Keratinocyte (primary cell): ENCODE data around the gene IL22RA1. TPM values are rescaled to one million over a fixed set of nuclear protein-coding genes. Genes with fewer than 3 reads are reported as not detected.

ENCODE experiments used
- DNase-seq: peaks from one replicate; pipeline ENCODE4 v3.0.0-alpha.2; 2011; ENCODE audit warnings: low read depth, missing footprints, low spot score
- FAIRE-seq: peaks from 2 replicates; lab custom pipeline; 2011; peaks lifted over from hg19 to GRCh38; lab: Jason Lieb, UNC
- H2AFZ ChIP-seq: 2 replicates; pipeline ENCODE4 v1.6.0; 2012; ENCODE audit warnings: low read length, control low read depth, inconsistent platforms; ENCODE audit not compliant: control insufficient read depth
- H3K27ac ChIP-seq: 2 replicates; pipeline ENCODE4 v1.5.1; 2011; ENCODE audit warnings: low read length; ENCODE audit not compliant: control insufficient read depth, insufficient read depth
- H3K27me3 ChIP-seq: 3 replicates; pipeline ENCODE4 v1.6.0; 2011; ENCODE audit warnings: low read length; ENCODE audit not compliant: control insufficient read depth, insufficient read depth; ENCODE audit errors: extremely low read depth
- H3K36me3 ChIP-seq, 2 experiments: 2 replicates in 1 of 2; 3 replicates in 1 of 2; pipeline ENCODE4 v1.5.1; 2011; ENCODE audit warnings: low read length in 2 of 2, mild to moderate bottlenecking in 1 of 2; ENCODE audit not compliant: control insufficient read depth in 2 of 2, insufficient read depth in 2 of 2; ENCODE audit errors: extremely low read depth in 1 of 2
- H3K4me1 ChIP-seq: 3 replicates; pipeline ENCODE4 v1.5.1; 2011; ENCODE audit warnings: low read length; ENCODE audit not compliant: control insufficient read depth, insufficient read depth; ENCODE audit errors: extremely low read depth
- H3K4me2 ChIP-seq: 3 replicates; pipeline ENCODE4 v1.6.0; 2011; ENCODE audit warnings: low read depth, low read length; ENCODE audit not compliant: control insufficient read depth, insufficient read depth; ENCODE audit errors: extremely low read depth
- H3K4me3 ChIP-seq, 3 experiments: fragments of 200-600 bp in 1 of 3; sonication (generic) in 1 of 3; 2 replicates in 2 of 3; 3 replicates in 1 of 3; pipeline ENCODE4 v1.5.1; 2011 to 2016; ENCODE audit warnings: low read length in 3 of 3, mild to moderate bottlenecking in 3 of 3, control low read depth in 2 of 3, inconsistent platforms in 1 of 3, low read depth in 1 of 3, mixed read lengths in 1 of 3, mixed run types in 1 of 3, moderate library complexity in 1 of 3; ENCODE audit not compliant: control insufficient read depth in 2 of 3, insufficient read depth in 2 of 3; ENCODE audit errors: extremely low read depth in 1 of 3
- H3K79me2 ChIP-seq: 2 replicates; pipeline ENCODE4 v1.6.0; 2012; ENCODE audit warnings: low read length; ENCODE audit not compliant: control insufficient read depth, insufficient read depth
- H3K9ac ChIP-seq: 3 replicates; pipeline ENCODE4 v1.6.0; 2011; ENCODE audit warnings: low read length; ENCODE audit not compliant: control insufficient read depth, insufficient read depth; ENCODE audit errors: extremely low read depth
- H3K9me1 ChIP-seq: 3 replicates; pipeline ENCODE4 v1.6.0; 2011; ENCODE audit warnings: low read length; ENCODE audit not compliant: control insufficient read depth, insufficient read depth; ENCODE audit errors: extremely low read depth
- H3K9me3 ChIP-seq: 2 replicates; pipeline ENCODE4 v1.5.1; 2012; ENCODE audit warnings: low read depth, low read length; ENCODE audit not compliant: control insufficient read depth
- H4K20me1 ChIP-seq: 3 replicates; pipeline ENCODE4 v1.6.0; 2011; ENCODE audit warnings: low read length; ENCODE audit not compliant: control insufficient read depth, insufficient read depth; ENCODE audit errors: extremely low read depth
- CTCF ChIP-seq, 3 experiments: IDR thresholded peaks in 1 of 3; conservative IDR thresholded peaks in 1 of 3; optimal IDR thresholded peaks in 1 of 3; 2 replicates in 2 of 3; 3 replicates in 1 of 3; pipeline versions ENCODE3 to v1.5.1; 2011; ENCODE audit warnings: low read length in 3 of 3, mild to moderate bottlenecking in 3 of 3, moderate library complexity in 2 of 3, control low read depth in 1 of 3, inconsistent platforms in 1 of 3; ENCODE audit not compliant: insufficient read depth in 2 of 3; ENCODE audit errors: extremely low read depth in 1 of 3
- EZH2 ChIP-seq: IDR thresholded peaks from one replicate; pipeline ENCODE4 v1.6.1; 2012; ENCODE audit warnings: inconsistent platforms, mild to moderate bottlenecking, low read length, moderate library complexity
- dilution Hi-C: fragments of 300-500 bp; cut with MboI; formaldehyde crosslinking; loops from one replicate; pipeline ENCODE4 v1.7.0; 2020; ENCODE audit warnings: low sequenced_read_pairs; ENCODE audit not compliant: extremely low pct_ligation_motif_present
- polyA plus RNA-seq, 5 experiments: library from polyadenylated mRNA; depleted of rRNA in 3 of 5; stranded (reverse) in 3 of 5; stranded (forward) in 1 of 5; unstranded in 1 of 5; fragments of >200 nt; gene quantifications; 1 replicate in 1 of 5; 2 replicates in 3 of 5; 3 replicates in 1 of 5; pipeline versions ENCODE4 v1.2.1 to v1.2.3, GENCODE V29; 2011 to 2012; ENCODE audit warnings: missing spikeins in 2 of 5, low read depth in 1 of 5, low replicate concordance in 1 of 5

The IL22RA1 gene
- polyA plus RNA-seq, 1 donor (not counting 4 experiments of a cell fraction or from before 2014, with no cell fraction given), result 1.7 TPM

- Histone ChIP-seq H3K4me1 (peaks cover 37% of the 10 kb centered on the region), H3K9me3 (no peaks in the 10 kb centered on the region), H3K4me3 (peak within 1 kb of the TSS in 1 of 3 experiments; percentile 43), H3K27me3 (no peaks in the 10 kb centered on the region), H4K20me1 (no peaks in the 10 kb centered on the region), H3K27ac (peak within 1 kb of the TSS; percentile 46), H3K36me3 (no peaks in the 10 kb centered on the region), H2AFZ (peak within 1 kb of the TSS; percentile 88), H3K79me2 (no peaks in the 10 kb centered on the region), H3K9me1 (no peaks in the 10 kb centered on the region), H3K4me2 (peak within 1 kb of the TSS; percentile 83), H3K9ac (peak within 1 kb of the TSS; percentile 35)
- no peak for TF ChIP-seq EZH2
- TF ChIP-seq CTCF (optimal IDR thresholded peaks at IDR 0.05 in 1 of 3, IDR thresholded peaks at IDR 0.05 in 1 of 3, conservative IDR thresholded peaks at IDR 0.05 in 1 of 3; ENCODE audit: extremely low read depth in 1 of 3, insufficient read depth in 2 of 3, low read length in 3 of 3), result peak in 2 of 3 experiments; percentile 73 to 78
- dilution Hi-C loops, result no loop called here
- DNase-seq (no peak), FAIRE-seq (peak; percentile 98)
These were observed 30.8 kb downstream of the IL22RA1 start, which contains the start of gene MYOM3 for GRCh38 chr1:24111996-24112779. Gene MYOM3, minus strand, starts transcription at chr1:24112135. Its CDS starts 3,499 bp downstream, at chr1:24108636.

- H3K4me3 ChIP-seq, result peak overlapping the region in 1 of 3 experiments; percentile 4
- peaks cover 37% of the 10 kb centered on the region for H3K4me1 ChIP-seq
- H3K9me1 ChIP-seq, result no peaks in the 10 kb centered on the region
- no peaks in the 10 kb centered on the region for H4K20me1 ChIP-seq
- no peaks in the 10 kb centered on the region for H3K79me2 ChIP-seq
- DNase-seq, result no peak
- no peaks in the 10 kb centered on the region for H3K9me3 ChIP-seq
- H3K9ac ChIP-seq, result peak overlapping the region; percentile 35
- H3K4me2 ChIP-seq, result peak overlapping the region; percentile 83
- dilution Hi-C loops, result no loop called here
- peak overlapping the region; percentile 88 for H2AFZ ChIP-seq
- TF ChIP-seq CTCF (optimal IDR thresholded peaks at IDR 0.05 in 1 of 3, IDR thresholded peaks at IDR 0.05 in 1 of 3, conservative IDR thresholded peaks at IDR 0.05 in 1 of 3; ENCODE audit: extremely low read depth in 1 of 3, insufficient read depth in 2 of 3, low read length in 3 of 3) (no peak), EZH2 (no peak)
- no peaks in the 10 kb centered on the region for H3K27me3 ChIP-seq
- peak overlapping the region; percentile 46 for H3K27ac ChIP-seq
- peak; percentile 71 for FAIRE-seq
- no peaks in the 10 kb centered on the region for H3K36me3 ChIP-seq
These were observed 31.5 kb downstream of the IL22RA1 start for GRCh38 chr1:24111262-24111995.
